ENCODE measurements around the gene IRGQ.
"Not testable (repeated sequence)": the region's sequence is repeated elsewhere in the genome, so short reads cannot be mapped to it uniquely, and the experiment has no call there.

The IRGQ gene

DNA sequence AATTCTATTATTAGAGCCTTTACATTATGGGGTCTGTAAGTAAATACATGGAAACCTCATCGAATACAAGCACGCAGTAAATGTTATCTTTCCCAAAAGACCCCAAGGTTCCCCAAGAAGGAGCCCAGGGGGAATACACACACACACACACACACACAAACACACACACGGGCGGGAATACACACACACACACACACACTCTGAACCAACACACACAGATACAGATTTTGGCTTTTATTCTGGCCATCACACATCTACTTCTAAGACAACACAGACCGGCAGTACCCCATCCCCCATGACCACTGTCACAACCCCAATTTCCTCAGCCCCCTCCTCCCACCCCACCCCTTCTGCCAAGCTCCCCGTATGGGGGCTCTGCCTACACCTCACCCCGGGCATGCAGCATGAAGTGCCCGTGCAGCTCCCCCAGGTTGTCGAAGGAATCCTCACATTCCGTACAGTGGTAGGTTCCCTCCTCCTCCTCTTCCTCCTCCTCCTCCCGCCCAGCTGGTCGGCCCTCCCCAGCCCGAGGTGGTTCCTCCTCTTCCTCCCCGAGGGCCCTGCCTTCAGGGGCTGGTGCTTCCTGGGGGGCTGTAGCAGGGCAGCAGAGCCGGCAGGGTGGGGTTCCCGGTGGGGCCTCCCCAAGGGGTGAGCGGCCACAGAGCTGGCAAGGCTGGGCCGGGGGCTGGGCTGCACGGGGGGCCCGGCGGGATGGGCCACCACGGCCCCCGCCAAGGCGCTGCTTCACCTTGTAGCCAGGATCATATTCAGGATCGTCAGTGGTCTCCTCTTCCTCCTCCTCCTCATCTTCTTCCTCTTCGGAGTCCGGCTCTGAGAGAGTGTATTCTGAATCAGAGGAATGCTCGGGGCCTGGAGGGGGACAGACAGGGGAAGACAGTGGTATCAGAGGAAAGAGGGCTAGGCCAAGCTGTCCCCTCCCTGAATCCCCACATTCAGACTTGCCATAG, 11.6 kb upstream of the IRGQ start:
- no peaks in the 10 kb centered on the region for H3K4me1 ChIP-seq (ENCODE audit: control insufficient read depth, insufficient read depth, low read length)
- no peaks in the 10 kb centered on the region for H3K9me3 ChIP-seq (replicated peaks; ENCODE audit: low read length)
- no peak overlapping the region for H3K4me3 ChIP-seq (ENCODE audit: low read length)
- peaks cover 27% of the 10 kb centered on the region for H3K36me3 ChIP-seq (ENCODE audit: insufficient read depth, low read length)
- H3K27me3 ChIP-seq (ENCODE audit: control insufficient read depth, insufficient read depth, low read length) = no peaks in the 10 kb centered on the region
- no peak overlapping the region for H3K4me2 ChIP-seq (ENCODE audit: low read length)
- H3K9ac ChIP-seq (ENCODE audit: low read depth, low read length) = no peak overlapping the region

DNA sequence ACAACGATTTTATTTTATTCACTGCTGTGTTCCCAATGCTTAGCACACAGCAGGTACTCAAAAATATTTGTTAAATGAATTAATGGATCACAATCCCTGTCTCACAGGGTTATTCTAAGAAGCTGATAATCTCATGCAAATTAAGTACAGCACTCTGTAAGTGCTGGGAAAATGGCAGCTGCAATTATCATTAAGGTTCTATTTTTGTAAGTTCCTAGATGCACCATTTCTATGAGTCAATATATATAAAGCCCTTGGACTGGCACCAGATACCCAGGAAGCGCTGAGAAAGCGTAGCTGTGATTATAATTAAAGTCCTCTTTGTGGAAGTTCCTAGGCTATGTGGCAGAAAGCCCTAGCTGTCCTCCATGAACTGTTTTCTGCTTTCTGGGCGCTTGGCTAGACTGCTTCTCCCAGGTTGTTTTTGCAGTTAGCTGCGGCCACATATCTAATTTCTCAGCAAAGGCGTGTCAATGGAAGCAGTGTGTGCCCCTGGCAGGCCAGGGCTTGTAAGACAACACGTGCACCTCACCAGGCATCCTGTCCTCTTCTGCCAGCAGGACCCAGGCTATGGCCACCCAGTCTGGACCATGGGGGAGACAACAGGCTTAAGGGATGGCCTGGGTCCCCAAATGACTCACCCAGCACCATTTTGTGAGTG, 10.8 kb upstream of the IRGQ start:
- Histone ChIP-seq H3K9me3 (replicated peaks; ENCODE audit: low read length) (no peaks in the 10 kb centered on the region), H3K4me1 (ENCODE audit: control insufficient read depth, insufficient read depth, low read length) (no peaks in the 10 kb centered on the region), H3K9ac (ENCODE audit: low read depth, low read length) (no peak overlapping the region), H3K4me2 (ENCODE audit: low read length) (no peak overlapping the region), H3K27me3 (ENCODE audit: control insufficient read depth, insufficient read depth, low read length) (no peaks in the 10 kb centered on the region), H3K4me3 (ENCODE audit: low read length) (no peak overlapping the region), H3K36me3 (ENCODE audit: insufficient read depth, low read length) (peaks cover 20% of the 10 kb centered on the region)

DNA sequence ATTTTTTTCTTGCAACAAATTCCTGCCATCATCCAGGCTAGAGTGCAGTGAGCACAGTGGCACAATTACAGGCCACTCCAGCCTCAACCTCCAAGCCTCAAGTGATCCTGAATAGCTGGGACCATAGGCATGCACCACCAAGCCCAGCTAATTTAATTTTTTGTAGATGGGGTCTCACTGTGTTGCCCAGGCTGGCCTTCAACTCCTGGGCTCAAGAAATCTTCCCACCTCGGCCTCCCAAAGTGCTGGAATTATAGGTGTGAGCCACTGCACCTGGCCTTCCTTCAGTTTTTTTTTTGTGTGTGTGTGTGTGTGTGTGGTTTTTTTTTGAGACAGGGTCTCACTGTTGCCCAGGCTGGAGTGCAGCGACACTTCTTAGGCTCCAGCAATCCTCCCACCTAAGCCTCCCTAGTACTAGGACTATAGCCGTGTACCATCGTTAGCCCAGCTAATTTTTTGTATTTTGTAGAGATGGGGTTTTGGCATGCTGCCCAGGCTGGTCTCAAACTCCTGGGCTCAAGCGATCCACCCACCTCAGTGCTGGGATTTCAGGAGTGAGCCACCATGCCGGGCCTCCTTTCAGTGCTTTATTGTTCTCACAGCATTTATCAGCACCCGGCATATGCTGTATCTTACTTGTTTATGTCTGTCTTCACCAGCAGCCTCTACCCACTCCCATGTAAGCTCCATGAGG, 10.1 kb upstream of the IRGQ start:
- H3K36me3 ChIP-seq (ENCODE audit: insufficient read depth, low read length) = peaks cover 18% of the 10 kb centered on the region
- no peak overlapping the region for H3K9ac ChIP-seq (ENCODE audit: low read depth, low read length)
- no peaks in the 10 kb centered on the region for H3K9me3 ChIP-seq (replicated peaks; ENCODE audit: low read length)
- no peak overlapping the region for H3K4me2 ChIP-seq (ENCODE audit: low read length)
- no peaks in the 10 kb centered on the region for H3K27me3 ChIP-seq (ENCODE audit: control insufficient read depth, insufficient read depth, low read length)
- no peaks in the 10 kb centered on the region for H3K4me1 ChIP-seq (ENCODE audit: control insufficient read depth, insufficient read depth, low read length)
- H3K4me3 ChIP-seq (ENCODE audit: low read length) = no peak overlapping the region

DNA sequence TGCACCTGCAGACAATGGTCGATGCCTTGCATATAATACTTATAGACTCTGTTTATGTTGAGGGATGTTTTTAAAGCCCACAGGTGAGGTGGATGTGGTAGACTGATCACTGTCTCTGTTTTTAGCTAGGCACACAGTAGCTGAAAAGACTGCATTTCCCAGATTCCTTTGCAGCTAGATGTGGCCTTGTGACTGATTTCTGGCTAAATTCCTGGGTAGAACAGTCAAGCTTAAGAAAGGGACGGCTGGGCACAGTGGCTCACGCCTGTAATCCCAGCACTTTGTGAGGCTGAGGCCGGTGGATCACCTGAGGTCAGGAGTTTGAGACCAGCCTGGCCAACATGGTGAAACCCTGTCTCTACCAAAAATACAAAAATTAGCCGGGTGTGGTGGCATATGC, 4.4 kb upstream of the IRGQ start:
- H3K4me1 ChIP-seq (ENCODE audit: control insufficient read depth, insufficient read depth, low read length) = peaks cover 15% of the 10 kb centered on the region
- peaks cover 24% of the 10 kb centered on the region for H3K36me3 ChIP-seq (ENCODE audit: insufficient read depth, low read length)
- H3K4me3 ChIP-seq (ENCODE audit: low read length); H3K9me3 ChIP-seq (replicated peaks; ENCODE audit: low read length); H3K4me2 ChIP-seq (ENCODE audit: low read length); H3K9ac ChIP-seq (ENCODE audit: low read depth, low read length); H3K27me3 ChIP-seq (ENCODE audit: control insufficient read depth, insufficient read depth, low read length): not testable (repeated sequence)

GRCh38 chr19:43599635-43600295, 3.8 kb upstream of the IRGQ start:
- peaks cover 15% of the 10 kb centered on the region for H3K4me1 ChIP-seq (ENCODE audit: control insufficient read depth, insufficient read depth, low read length)
- no peak overlapping the region for H3K9ac ChIP-seq (ENCODE audit: low read depth, low read length)
- H3K36me3 ChIP-seq (ENCODE audit: insufficient read depth, low read length) = peaks cover 24% of the 10 kb centered on the region
- H3K4me3 ChIP-seq (ENCODE audit: low read length) = no peak overlapping the region
- H3K4me2 ChIP-seq (ENCODE audit: low read length) = no peak overlapping the region
- no peaks in the 10 kb centered on the region for H3K27me3 ChIP-seq (ENCODE audit: control insufficient read depth, insufficient read depth, low read length)
- no peaks in the 10 kb centered on the region for H3K9me3 ChIP-seq (replicated peaks; ENCODE audit: low read length)

GRCh38 chr19:43598445-43599240, 2.7 kb upstream of the IRGQ start:
- peak overlapping the region; percentile 94 for H3K9ac ChIP-seq (ENCODE audit: low read depth, low read length)
- H3K4me3 ChIP-seq (ENCODE audit: low read length) = no peak overlapping the region
- no peaks in the 10 kb centered on the region for H3K27me3 ChIP-seq (ENCODE audit: control insufficient read depth, insufficient read depth, low read length)
- H3K36me3 ChIP-seq (ENCODE audit: insufficient read depth, low read length) = peaks cover 34% of the 10 kb centered on the region
- peak overlapping the region; percentile 97 for H3K4me2 ChIP-seq (ENCODE audit: low read length)
- H3K4me1 ChIP-seq (ENCODE audit: control insufficient read depth, insufficient read depth, low read length) = peaks cover 25% of the 10 kb centered on the region
- no peaks in the 10 kb centered on the region for H3K9me3 ChIP-seq (replicated peaks; ENCODE audit: low read length)

GRCh38 chr19:43597876-43598275, 1.9 kb upstream of the IRGQ start:
- peaks cover 38% of the 10 kb centered on the region for H3K36me3 ChIP-seq (ENCODE audit: insufficient read depth, low read length)
- H3K9ac ChIP-seq (ENCODE audit: low read depth, low read length) = peak overlapping the region; percentile 94
- H3K4me2 ChIP-seq (ENCODE audit: low read length) = peak overlapping the region; percentile 97
- peak overlapping the region; percentile 88 for H3K4me3 ChIP-seq (ENCODE audit: low read length)
- H3K4me1 ChIP-seq (ENCODE audit: control insufficient read depth, insufficient read depth, low read length) = peaks cover 25% of the 10 kb centered on the region
- no peaks in the 10 kb centered on the region for H3K27me3 ChIP-seq (ENCODE audit: control insufficient read depth, insufficient read depth, low read length)
- H3K9me3 ChIP-seq (replicated peaks; ENCODE audit: low read length) = no peaks in the 10 kb centered on the region

DNA sequence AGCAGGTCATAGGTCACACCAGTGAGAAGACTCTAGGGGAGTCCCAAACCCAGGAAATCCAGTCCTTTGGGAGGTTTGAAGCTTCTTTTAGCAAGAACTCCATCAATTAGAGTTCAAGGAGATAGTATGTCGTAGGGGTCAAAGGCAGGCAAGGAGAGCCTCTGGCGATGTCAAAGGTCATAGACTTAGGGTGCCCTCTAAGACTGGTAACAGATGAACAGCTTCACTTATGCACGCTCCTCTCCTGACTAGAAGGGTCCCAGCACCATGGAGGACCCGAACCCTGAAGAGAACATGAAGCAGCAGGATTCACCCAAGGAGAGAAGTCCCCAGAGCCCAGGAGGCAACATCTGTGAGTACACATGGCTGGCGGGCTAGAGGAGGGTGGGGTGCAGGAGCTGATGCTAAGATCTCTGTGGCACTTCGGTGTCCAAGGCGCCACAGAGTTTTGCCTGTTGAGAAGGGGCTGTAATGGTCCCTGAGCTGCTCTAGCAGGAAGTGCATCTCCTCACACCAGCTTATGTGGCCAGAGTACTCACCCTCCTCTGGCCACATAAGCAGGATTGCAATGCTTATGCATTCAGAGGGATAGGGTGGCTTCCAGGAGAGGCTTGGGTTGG, 1.0 kb upstream of the IRGQ start:
- peaks cover 43% of the 10 kb centered on the region for H3K36me3 ChIP-seq (ENCODE audit: insufficient read depth, low read length)
- no peaks in the 10 kb centered on the region for H3K27me3 ChIP-seq (ENCODE audit: control insufficient read depth, insufficient read depth, low read length)
- H3K4me2 ChIP-seq (ENCODE audit: low read length) = peak overlapping the region; percentile 97
- H3K9me3 ChIP-seq (replicated peaks; ENCODE audit: low read length) = no peaks in the 10 kb centered on the region
- H3K9ac ChIP-seq (ENCODE audit: low read depth, low read length) = peak overlapping the region; percentile 94
- peak overlapping the region; percentile 88 for H3K4me3 ChIP-seq (ENCODE audit: low read length)
- peaks cover 25% of the 10 kb centered on the region for H3K4me1 ChIP-seq (ENCODE audit: control insufficient read depth, insufficient read depth, low read length)

GRCh38 chr19:43595605-43595998, 332 bp downstream of the IRGQ start:
- H3K9ac ChIP-seq (ENCODE audit: low read depth, low read length) = peak overlapping the region; percentile 91
- H3K4me1 ChIP-seq (ENCODE audit: control insufficient read depth, insufficient read depth, low read length) = peaks cover 25% of the 10 kb centered on the region
- H3K27me3 ChIP-seq (ENCODE audit: control insufficient read depth, insufficient read depth, low read length) = no peaks in the 10 kb centered on the region
- H3K4me2 ChIP-seq (ENCODE audit: low read length) = peak overlapping the region; percentile 100
- H3K4me3 ChIP-seq (ENCODE audit: low read length) = peak overlapping the region; percentile 94
- H3K36me3 ChIP-seq (ENCODE audit: insufficient read depth, low read length) = peaks cover 50% of the 10 kb centered on the region
- H3K9me3 ChIP-seq (replicated peaks; ENCODE audit: low read length) = no peaks in the 10 kb centered on the region

Data from skeletal muscle satellite cell (primary cell).